Activated CD8-positive, alpha-beta memory T cell treated with anti-CD3 and anti-CD28 coated beads, Interleukin-2, amount 50 U/mL, for 48 hours (primary cell): ENCODE results near the gene ERN1.
"Not testable (repeated sequence)": the region's sequence is repeated elsewhere in the genome, so short reads cannot be mapped to it uniquely, and the experiment has no call there.

ENCODE experiments used
- DNase-seq: peaks from one replicate; pipeline ENCODE4 v3.0.0-alpha.2; 2020

The ERN1 gene

DNA sequence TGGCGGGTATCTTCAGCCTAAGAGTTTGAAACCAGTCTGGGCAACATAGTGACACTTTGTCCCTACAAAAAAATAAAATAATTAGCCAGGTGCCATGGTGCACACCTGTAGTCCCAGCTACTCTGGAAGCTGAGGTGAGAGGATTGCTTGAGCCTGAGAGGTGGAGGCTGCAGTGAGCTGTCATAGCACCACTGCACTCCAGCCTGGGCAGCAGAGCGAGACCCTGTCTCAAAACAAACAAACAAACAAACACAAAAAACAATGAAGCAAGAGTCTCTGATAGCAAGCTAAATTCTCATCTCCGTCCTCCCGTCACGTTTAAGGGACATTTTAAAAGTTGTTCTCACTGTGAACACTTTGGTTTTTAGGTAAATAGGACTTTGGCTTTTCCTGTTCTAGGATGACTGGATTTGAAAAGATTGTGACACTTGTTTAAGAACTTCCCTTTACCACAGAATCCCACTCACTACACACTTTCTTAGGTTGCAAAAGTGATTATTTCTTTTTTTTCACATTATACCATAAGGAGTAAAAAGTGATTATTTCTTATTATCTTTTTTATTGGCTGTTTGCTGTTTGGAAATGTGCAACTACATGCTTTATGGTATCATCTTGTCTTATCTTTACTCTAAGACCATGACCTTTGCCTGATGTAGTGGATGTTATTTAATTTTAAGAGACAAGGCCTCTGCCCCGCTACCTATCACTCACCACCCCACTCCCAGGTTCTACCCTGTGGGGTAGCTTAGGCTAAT, 4.4 kb upstream of the ERN1 start:
- no peak for DNase-seq

DNA sequence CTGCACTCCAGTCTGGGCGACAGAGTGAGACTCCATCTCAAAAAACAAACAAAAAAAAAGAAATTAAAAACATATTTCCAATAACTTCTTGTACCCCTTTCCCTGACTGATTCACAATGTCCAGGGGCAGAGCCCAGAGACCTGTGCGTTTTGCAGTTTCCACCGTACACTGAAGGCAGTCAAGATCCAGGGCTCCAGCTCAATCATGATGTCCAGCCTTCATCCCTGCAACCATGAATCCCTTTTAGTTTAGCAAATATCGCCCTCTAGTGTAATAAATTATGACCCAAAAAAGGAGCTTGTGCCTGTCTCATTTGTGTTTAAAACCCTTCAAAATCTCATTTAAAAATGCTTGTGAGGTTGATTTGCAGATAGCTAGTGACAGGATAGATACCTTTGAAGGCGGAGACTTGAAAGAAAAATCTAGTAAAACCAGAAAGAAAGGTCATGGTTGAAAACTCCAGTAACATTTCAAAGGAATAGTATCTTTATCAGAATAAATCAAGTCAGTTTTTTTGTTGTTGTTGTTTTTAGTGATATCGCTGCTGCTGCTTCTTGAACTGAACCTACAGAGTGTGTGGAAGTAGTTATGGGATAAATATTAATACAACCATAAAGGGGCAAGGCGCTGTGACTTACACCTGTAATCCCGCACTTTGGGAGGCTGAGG, 3.7 kb upstream of the ERN1 start:
- DNase-seq: no peak

DNA sequence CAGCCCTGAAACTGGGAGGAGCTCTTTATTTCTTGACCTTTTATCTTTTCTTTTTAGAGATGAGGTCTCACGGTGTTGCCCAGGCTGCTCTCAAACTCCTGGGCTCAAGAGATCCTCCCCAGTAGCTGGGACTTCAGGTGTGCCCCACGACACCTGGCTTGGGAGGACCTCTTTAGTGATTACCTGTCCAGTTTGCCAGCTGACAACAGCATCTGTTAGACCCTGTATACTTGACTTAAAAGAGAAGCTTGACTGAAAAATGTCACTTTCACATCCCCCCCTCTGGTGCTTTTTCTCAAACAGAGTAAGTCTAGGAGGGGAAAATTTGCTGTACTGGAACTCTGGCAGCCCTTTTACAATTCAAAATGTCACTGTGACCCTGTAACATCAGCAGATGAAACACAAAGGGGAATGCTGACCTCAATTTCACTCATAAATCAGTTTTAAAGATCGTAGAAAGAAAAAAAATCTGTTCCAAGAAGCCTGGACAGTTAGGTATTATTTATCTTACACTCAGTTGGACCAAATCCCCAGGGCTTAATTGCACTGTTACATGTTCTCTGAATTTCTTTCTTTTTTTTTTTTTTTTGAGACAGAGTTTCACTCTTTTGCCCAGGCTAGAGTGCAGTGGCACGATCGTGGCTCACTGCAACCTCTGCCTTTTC, 1.8 kb upstream of the ERN1 start:
- no peak for DNase-seq

DNA sequence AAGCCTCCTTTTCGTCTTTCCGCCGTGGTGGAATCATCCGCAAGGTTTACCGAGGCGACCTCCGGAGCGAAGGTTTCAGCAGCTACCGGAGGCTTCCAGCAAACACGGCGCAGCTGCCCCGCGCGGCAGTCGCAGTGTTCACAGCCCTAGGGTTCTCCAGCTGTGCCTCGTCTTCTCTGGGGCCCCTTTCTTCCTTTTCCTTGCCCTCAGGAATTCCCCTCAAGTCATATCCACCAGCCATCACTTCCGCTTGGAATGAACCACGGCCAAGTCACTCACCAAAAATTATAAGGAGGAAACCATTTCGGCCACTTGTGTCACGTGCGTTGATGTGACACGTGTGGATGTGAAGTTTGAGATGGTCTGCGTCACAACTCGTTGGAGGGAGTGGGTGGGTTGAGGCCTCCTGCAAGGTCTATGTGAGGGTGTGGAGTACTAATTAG, 636 bp upstream of the ERN1 start:
- no peak for DNase-seq

DNA sequence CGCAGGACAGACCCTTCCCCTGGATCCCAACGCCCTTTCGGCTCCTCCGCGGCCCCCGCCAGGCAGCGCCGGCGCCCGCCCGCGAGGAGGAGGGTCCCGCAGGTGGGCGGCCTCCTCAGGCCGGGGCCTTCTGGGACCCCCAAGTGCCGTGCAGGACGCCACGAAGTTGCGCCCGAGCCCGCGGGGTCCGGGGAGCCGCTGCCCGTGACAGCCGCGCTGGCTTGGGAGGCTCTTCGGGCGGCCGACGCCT, 504 bp downstream of the ERN1 start:
- DNase-seq: no peak

DNA sequence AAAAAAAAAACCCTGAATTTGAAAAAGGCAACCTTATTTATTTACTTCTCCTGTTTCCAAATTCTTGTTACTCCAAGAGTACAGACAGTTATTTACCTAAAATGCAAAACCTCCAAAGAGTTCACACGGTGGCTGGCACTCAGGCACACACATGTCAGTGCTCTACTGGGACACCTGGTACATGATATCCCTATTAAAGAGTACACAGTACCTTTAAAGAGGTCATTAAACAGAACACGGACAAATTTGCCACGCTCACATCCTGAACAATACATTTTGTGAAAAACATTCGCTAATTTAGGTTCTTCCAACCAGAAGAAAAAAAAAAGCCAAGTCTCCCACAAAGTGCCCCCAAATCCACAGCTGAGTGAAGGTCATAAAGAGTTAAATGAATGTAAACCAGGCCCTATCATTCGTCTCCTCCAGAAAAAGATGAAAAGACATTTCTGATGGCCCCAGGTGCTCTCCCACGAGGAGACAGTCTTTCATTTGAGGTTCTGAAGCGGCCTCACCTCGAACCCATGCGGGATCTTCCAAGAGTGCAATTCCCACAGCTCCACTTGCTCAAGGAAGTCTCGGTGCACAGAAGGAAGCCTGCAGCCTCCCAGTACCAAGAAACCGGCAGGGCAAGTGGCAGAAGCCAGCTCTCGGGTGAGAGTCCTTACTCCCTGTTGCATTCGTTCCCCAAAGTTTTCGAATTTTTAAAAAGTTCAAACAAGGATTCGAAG, 993 bp downstream of the ERN1 start:
- DNase-seq: no peak

DNA sequence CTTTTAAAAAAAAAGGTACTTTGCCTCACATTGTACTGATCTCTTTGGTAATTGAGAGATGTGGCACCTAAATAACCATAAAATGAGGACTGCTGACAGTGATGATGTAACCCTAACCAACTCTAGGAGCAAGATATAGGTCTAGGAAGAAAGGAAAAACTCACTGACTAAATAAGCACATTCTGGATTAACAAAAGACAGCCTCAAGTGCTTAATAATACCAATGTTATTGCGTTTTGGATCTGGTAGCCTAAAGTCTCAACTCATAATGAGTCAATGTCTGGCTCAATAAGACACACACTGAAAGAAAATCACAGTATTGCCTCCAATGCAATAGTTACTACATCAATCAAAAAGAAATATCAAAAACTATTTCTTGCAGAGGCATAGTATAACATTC, 3.0 kb downstream of the ERN1 start:
- DNase-seq: no peak

DNA sequence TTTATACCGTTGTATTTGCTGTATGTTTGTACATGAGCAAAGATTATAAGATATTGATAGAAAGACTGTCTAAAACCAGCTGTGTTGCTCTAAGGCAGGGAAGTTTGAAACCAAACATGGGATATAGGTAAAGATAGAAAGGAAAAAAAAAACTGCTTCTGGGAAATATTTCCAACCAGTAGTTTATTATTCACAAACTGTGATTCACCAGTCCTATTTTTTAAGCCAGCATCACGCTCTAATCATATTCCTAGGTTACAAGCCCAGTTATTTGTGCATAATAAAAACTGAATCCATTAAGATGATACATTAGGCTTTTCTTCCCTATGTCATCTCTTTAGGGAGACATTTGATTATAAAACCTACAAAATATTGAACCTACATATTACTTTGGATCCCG, 4.0 kb downstream of the ERN1 start:
- no peak for DNase-seq

DNA sequence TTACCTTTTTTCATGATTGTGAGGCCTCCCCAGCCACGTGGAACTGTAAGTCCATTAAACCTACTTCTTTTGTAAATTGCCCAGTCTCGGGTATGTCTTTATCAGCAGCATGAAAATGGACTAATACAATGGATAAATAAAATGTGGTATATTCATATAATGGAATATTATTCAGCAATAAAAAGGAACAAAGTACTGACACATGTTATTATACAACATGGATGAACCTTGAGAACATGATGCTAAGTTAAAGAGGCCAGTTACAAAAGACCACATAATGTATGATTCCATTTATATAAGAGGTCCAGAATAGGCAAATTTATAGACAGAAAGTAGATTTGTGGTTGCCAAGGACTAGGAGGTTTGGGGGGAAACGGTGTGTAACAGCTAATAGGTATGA, 5.3 kb downstream of the ERN1 start:
- DNase-seq: no peak

DNA sequence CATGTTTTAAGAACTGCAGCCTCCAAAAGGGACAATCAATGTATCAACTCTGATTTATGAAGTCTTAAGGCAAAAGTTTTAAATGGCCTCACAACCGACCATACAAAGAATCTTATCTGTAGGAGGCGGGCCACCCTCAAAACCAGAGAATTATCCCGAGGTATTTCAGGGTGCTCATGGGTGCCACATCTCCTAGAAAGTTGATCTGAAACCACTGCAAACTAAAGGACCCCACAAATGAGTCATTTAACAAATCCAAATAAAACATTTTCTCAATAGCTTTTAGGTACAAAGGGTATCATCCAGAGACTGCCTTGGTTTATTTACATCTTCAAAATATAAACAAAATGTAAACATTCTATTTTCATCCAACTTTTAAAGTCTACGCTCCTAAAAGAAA, 6.8 kb downstream of the ERN1 start:
- no peak for DNase-seq

DNA sequence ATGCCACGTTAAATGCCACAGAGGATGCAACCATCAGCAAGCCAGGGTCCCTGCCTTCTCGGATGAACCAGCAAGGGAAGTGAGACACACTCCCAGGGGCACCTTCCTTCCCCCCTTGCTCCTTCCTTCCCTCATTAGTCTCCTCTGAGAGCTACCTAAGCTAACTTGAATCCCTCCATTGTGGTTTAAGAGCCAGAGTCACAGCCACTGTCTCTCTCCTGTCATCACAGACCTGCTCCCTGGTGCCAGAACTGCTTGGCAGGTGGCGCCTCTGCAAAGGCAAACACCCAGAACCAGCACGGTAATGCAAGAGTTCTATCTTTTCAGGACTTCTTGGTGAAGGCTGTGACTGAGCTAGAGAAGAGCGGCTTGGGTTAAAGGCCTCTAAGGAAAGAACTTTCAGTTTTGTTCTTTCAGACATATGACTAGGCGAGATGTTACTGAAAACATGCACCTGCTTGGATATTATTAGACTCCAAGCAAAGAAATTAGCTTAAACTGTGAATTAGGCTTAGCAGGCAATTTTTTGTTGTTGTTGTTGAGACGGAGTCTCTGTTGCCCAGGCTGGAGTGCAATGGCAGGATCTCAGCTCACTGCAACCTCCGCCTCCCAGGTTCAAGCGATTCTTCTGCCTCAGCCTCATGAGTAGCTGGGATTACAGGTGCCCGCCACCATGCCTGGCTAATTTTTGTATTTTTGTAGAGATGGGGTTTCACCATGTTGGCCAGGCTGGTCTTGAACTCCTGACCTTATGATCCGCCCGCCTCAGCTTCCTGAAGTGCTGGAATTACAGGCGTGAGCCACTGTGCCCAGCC, 8.8 kb downstream of the ERN1 start:
- DNase-seq: not testable (repeated sequence)

DNA sequence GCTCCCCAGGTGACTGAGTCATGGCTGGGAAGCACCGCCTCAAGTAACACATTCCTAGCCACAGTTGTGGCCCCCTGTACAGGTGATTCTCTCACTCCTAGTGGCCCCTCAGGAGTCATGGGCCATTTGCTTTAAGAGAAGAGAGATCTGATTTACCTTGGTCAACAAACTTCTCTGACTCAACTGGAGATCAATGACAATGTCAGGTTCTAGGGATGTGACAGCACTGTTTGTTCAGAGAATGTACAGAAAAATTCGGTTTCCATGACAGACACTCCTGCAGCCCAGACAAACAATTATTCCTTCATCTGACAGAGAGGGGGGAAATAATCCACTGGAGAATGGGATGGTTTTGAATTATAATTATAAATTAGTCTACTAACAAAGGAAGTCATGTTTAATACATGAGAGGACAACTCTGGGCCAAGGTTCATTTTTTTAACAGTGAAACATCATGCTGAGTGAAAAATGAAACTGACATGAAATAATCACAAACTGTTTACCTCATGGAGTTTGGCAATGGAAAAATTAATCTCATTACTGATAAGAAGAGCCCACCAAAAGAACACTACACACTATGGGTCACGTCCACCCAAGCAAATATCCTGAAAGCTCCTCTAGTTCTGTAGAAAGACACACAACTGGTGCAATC, 9.7 kb downstream of the ERN1 start:
- no peak for DNase-seq

DNA sequence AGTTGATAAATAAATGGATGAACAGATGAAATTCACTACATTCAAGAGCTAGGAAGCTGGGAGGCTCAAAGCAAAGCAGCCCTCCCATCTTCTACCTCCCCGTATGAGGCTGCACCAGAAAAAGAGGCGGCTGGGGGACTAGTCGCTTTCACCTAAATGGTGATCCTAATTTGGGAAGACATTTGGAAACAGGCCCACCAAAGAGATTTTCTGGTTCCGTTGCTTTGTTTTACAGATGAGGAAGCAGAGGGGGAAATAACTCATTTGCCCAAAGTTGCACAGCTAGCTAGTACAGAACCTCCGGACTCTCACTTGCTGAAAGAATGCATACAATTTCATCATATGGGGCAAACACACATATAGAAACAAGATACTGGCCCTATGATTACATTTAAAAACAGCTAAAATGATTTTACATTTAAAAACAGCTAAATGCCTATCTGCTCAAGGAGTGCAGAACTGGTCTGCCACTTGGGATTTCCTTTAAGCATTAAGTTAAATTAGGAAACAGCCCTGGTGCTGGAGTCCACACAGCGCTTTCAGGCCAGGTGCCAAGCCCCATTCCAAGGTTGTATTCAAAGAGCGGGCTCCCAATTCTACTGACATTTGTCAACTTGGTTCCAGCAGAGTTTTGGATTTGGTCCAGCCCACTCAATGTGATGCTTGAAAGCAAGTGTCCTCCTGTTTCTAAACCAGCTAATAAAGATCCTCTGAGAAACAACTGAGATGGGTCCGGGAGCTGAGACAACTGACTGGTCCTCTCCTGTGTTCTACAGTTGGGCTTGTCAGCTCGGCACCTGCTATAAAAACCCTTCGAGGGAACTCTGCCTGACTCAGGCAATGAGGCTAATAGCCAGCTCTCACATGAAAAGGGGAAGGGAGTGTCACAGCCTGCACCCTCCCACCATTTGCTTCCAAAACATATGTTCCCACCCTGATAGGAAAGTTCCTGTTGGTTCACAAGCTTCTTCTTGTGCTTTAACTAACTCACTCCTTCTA, 11.7 kb downstream of the ERN1 start:
- no peak for DNase-seq

DNA sequence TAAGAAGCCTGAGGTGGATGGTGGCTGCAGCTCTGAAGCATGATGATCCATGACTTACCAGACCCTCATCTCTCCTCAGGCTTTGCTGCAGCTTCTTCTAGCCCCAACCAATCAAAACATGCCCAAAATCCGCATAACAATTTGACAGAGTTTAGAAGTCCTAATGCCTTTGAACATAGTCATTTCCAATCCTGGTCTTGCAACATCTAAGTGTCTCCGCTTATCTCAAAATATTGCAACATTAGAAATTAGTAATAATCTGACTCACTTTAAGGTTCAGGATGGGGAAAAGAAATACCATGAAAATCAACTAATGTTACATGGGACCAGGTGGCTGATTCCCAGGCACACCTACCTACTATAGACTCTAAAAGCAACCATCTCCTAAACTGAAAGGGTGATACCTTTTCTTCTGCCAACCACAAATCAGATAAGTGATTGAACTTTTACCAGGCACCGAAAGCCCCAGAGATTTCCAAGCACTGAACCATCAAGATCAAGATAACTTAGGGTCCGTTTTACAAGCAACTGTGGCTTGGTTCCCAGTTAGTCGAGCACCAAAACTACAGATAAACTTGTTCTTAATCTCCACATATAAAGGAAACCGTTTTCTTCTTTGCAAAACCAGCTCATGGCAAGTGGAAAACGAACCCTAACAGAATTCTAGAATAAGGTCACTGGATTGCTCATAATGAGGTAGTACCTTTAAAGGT, 14.0 kb downstream of the ERN1 start:
- DNase-seq: no peak

DNA sequence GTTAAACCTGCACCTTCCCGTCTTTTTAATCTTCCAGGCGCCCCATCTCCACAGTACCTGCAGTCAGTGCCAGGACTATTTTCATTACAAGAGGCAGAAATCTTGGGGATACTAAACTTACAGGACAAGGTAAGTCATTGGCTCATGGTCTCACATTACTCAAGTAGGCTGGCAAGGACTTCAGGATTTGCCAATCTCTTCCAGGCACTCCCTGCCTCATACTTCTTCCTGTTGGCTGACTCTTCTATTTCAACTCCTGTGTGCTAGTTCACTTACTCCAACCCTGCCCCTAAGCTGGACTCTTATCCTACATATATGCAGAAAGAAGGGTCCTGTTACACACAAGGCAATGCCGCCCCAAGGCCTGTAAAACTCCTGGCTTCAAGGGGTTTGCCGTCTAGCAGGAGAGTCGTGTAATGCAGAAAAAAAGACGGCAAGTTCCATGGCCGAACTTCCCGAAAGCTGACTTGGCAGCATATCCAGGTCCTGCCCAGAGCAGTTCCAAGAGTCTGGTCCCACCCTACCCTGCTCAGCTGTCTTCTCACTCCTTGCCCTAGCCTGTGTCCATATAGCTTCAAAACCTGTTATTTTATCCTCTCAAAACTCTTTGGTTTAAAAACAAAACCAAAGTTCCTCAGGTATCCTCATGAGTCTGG, 14.8 kb downstream of the ERN1 start:
- no peak for DNase-seq

DNA sequence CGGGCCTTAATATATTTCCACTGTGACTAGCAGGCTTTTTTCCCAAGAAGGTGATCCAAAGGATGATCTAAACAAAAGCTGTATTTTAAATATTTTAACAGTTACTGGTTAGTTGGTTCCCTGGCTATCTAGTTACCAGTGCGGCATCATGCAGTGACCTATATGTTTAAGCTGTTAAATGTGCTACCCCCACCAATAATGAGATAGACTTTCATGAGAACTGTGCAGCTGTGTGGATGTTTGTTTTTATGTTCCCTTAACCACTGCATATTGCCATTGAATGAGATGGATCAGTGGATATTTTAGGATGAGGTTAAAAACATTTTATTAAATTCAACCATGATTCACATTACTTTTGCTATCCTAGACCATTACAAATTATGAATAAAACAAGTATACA, 16.9 kb downstream of the ERN1 start:
- DNase-seq: no peak

DNA sequence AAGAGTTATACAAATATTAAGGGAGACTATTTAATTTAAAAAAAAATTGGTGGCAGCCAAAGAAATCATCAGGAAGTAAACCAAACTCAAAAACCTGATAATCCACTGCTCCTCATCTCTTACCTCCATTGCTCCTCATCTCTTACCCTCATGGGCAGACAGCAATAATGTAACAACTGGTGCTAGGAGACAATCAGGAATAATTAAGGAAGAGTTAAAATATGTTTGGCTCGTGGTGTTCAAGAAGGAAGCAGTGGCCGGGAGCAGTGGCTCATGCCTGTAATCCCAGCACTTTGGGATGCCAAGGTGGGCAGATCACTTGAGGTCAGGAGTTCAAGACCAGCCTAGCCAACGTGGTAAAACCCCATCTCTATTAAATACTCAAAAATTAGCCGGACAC, 18.1 kb downstream of the ERN1 start:
- no peak for DNase-seq

DNA sequence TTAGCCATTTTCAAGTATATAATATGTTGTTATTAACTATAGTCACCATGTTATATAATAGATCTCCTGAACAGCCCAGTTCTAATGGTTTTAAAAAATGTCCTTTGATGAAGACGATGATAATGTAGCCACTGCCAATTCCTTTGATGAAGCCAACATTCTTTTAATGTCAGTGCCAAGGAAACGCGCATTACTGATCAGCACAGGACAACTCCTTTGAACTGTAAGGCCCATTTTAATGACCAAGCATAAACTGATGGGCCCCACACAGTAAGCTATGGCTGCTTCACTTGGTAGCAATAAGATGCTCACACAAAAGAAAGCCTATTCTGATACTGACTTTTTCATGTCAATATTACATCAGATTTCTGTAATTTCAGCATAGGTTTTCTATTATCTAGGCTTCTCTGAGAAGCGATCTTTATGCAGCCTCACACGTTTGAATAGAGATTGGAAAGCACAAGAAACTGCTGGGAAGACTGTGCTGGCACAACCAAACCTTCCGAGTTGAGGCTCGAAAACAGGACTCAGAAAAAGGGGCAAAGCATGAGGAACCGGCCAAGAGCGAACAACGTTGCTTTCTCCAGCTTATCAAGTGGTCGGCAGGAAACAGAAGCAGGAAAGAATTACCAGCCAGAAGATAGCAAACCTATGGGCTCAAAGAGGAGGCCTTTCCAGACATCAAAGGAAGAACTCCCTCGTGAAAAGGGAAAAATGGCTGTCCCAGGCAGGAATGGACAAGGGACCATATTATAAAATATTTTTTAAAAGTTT, 19.4 kb downstream of the ERN1 start:
- DNase-seq: no peak

DNA sequence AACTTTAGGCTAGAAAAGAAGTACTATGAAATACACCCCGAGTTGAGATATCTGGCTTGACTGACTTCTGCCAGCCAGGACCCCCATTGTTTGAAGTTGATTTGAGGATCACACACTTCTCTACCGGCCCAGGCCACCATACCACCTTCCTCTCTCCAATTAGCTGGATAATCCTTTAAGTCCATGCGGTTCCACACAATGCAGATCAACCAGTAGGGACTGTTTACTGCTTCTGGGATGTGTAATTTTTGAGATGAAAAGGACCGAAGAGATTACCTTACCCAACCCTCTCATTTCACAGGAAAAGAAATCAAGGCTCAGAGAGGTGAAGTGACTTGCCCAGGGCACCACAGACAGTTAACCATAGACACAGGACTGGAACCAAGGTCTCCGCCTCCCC, 20.5 kb downstream of the ERN1 start:
- no peak for DNase-seq
